Activated CD8-positive, alpha-beta memory T cell treated with anti-CD3 and anti-CD28 coated beads, Interleukin-2, amount 10 ng/mL, durations not matched to agents 7 days and 5 days (primary cell): ENCODE data around the gene KAZALD1. TPM values are rescaled to one million over a fixed set of nuclear protein-coding genes. Genes with fewer than 3 reads are reported as not detected.
A peak's percentile ranks its signal among the peaks of the same experiment; 100 is the strongest.

Experiments
- ATAC-seq: fragments of 150-1000 bp; cut with Tn5 transposase; one replicate; pipeline ENCODE4 v1.10.0; 2021; ENCODE audit warnings: moderate library complexity
- CTCF ChIA-PET: fragments of 350-600 bp; sonication (Branson Sonifier 250); formaldehyde crosslinking; loops from one replicate; lab custom pipeline; 2021; ENCODE audit warnings: antibody characterized with exemption; lab: Charles Lee
- DNase-seq: peaks from one replicate; pipeline ENCODE4 v3.0.0-alpha.2; 2020
- H3K27ac Mint-ChIP-seq: one replicate; pipeline ENCODE4 v1.8.0; 2021; ENCODE audit warnings: mild to moderate bottlenecking, mixed read lengths
- H3K27me3 Mint-ChIP-seq: one replicate; pipeline ENCODE4 v1.8.0; 2021; ENCODE audit warnings: mixed read lengths
- H3K36me3 Mint-ChIP-seq: one replicate; pipeline ENCODE4 v1.8.0; 2021; ENCODE audit warnings: mild to moderate bottlenecking, mixed read lengths
- H3K4me1 Mint-ChIP-seq: one replicate; pipeline ENCODE4 v1.8.0; 2021; ENCODE audit warnings: mixed read lengths
- H3K4me3 Mint-ChIP-seq: one replicate; pipeline ENCODE4 v1.8.0; 2021; ENCODE audit warnings: mild to moderate bottlenecking, moderate library complexity, mixed read lengths
- H3K9me3 Mint-ChIP-seq: one replicate; pipeline ENCODE4 v1.8.0; 2022; ENCODE audit warnings: low read depth, mixed read lengths
- total RNA-seq, 2 experiments: library from RNA; stranded (reverse); gene quantifications; one replicate each; pipeline ENCODE4 v1.2.3, GENCODE V29; 2021

Gene KAZALD1
- total RNA-seq, 2 experiments from 2014 or later = 0.30 TPM; not detected in 1

GRCh38 chr10:101067356-101068083 is 5.7 kb downstream of the KAZALD1 start:
- H3K4me3 Mint-ChIP-seq = peak overlapping the region; percentile 74
- no peaks in the 10 kb centered on the region for H3K36me3 Mint-ChIP-seq
- peaks cover 59% of the 10 kb centered on the region for H3K27me3 Mint-ChIP-seq
- CTCF ChIA-PET = interaction anchor here (0.9 to 16.0 kb wide), 16 partner anchors 9 to 377 kb away, joined by 3 to 402 read pairs (median 8); partner anchors contain the start of genes PDZD7 and SFXN3
- no peak overlapping the region for H3K27ac Mint-ChIP-seq
- DNase-seq (peak; percentile 85), ATAC-seq (peak; percentile 64)
- H3K9me3 Mint-ChIP-seq = no peaks in the 10 kb centered on the region
- H3K4me1 Mint-ChIP-seq = peaks cover 22% of the 10 kb centered on the region

DNA sequence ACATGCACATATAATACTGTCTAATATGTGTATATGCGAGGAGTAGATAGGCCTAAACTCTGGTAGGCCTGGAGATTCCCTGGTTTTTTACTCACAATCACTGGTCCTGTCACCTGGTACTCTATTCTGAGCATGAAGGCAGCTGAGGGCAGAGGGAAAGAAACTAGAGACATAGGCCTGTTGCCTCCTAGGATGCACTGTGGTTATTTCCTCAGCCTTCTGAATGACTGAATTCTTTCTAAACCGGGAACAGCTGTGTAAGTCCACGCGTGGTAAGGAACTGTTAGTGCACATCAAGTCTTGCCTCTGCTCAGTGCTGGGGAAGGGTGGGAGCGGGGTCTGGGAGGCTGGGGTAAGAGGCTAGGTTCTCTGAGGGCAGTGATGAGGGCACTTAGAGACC is 7.7 kb downstream of the KAZALD1 start:
- H3K27ac Mint-ChIP-seq = no peak overlapping the region
- no peaks in the 10 kb centered on the region for H3K36me3 Mint-ChIP-seq
- DNase-seq = no peak
- H3K4me1 Mint-ChIP-seq = peaks cover 20% of the 10 kb centered on the region
- H3K4me3 Mint-ChIP-seq = no peak overlapping the region
- no peak for ATAC-seq
- CTCF ChIA-PET = interaction anchor here (1.2 to 16.0 kb wide), 5 partner anchors 11 to 72 kb away, joined by 3 to 402 read pairs (median 46); partner anchors contain the start of genes PDZD7 and SFXN3
- no peaks in the 10 kb centered on the region for H3K9me3 Mint-ChIP-seq
- H3K27me3 Mint-ChIP-seq = peaks cover 61% of the 10 kb centered on the region

- no peaks in the 10 kb centered on the region for H3K9me3 Mint-ChIP-seq
- no peak overlapping the region for H3K4me3 Mint-ChIP-seq
- no peak for DNase-seq
- no peak overlapping the region for H3K27ac Mint-ChIP-seq
- CTCF ChIA-PET = interaction anchor here (6.9 to 16.0 kb wide), 3 partner anchors 11 to 31 kb away, joined by 46 to 402 read pairs (median 195); partner anchors contain the start of genes PDZD7 and SFXN3
- ATAC-seq = no peak
- H3K27me3 Mint-ChIP-seq = peaks cover 57% of the 10 kb centered on the region
- no peaks in the 10 kb centered on the region for H3K36me3 Mint-ChIP-seq
- H3K4me1 Mint-ChIP-seq = peaks cover 20% of the 10 kb centered on the region
Observed at GRCh38 chr10:101070098-101070497, 8.3 kb downstream of the KAZALD1 start.

DNA sequence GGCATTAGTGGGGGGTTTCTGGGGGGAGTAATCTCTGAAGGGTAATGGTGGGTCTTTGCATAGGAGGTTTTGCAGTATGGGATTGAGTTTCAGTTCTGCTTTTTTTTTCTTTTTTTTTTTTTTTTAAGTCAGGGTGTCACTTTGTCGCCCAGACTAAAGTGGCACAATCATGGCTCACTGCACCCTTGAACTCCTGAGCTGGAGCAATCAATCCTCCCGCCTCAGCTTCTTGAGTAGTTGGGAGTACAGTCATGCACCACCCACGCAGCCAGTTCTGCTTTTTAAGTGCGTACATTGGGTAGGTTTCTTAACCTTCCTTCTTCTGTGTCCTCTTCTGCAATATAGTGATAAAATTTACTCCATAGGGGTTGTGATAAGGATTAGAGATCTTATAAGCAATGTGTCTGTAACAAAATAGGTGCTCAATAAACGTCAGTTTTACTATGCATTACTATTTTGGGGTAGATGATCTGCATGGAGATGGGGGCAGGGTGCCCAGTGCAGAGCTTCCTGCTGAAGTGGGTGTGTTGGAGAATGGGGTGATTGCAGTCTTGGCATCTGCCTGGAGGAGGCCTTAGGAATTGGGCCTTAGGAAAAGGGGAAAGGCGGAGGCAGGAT is 9.6 kb downstream of the KAZALD1 start:
- Mint-ChIP-seq H3K9me3 (no peaks in the 10 kb centered on the region), H3K4me3 (no peak overlapping the region), H3K27me3 (peaks cover 57% of the 10 kb centered on the region), H3K4me1 (peaks cover 13% of the 10 kb centered on the region), H3K27ac (no peak overlapping the region), H3K36me3 (no peaks in the 10 kb centered on the region)
- DNase-seq (no peak), ATAC-seq (no peak)
- CTCF ChIA-PET = interaction anchor here (1.0 to 6.9 kb wide), 3 partner anchors 13 to 22 kb away, joined by 3 to 46 read pairs (median 6); no protein-coding TSS in a partner anchor

DNA sequence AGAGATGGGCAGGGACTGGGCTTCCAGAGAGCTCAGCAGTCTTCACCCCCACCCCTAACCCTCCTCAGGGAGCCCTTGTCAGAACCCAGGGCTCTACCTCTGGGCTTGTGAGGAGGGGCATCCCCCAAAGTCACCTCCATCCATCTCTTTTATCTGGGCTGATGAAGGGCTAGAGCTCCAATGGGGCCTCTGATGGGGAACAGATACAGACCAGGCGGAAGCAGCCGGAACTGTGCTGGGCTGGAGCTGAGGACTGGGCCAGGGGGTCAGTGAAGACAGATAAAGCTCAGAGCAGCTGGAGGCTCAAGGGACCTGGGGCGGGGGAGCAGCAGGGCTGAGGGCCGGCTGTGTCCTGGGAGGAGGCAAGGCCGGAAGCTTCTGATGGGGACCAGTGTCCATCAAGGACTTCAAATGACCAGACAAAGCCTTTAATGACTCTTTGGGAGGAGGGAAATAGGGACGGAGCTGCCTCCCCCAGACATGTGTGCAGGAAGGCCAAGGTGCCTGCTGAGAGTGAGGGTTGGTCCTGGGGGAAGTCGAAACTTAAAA is 10.2 kb downstream of the KAZALD1 start:
- CTCF ChIA-PET = interaction anchor here (2.1 to 6.9 kb wide), 2 partner anchors 13 to 22 kb away, joined by 6 to 46 read pairs; no protein-coding TSS in a partner anchor
- H3K4me1 Mint-ChIP-seq = peaks cover 9% of the 10 kb centered on the region
- no peaks in the 10 kb centered on the region for H3K9me3 Mint-ChIP-seq
- DNase-seq (no peak), ATAC-seq (no peak)
- no peak overlapping the region for H3K4me3 Mint-ChIP-seq
- peaks cover 56% of the 10 kb centered on the region for H3K27me3 Mint-ChIP-seq
- no peaks in the 10 kb centered on the region for H3K36me3 Mint-ChIP-seq
- no peak overlapping the region for H3K27ac Mint-ChIP-seq

DNA sequence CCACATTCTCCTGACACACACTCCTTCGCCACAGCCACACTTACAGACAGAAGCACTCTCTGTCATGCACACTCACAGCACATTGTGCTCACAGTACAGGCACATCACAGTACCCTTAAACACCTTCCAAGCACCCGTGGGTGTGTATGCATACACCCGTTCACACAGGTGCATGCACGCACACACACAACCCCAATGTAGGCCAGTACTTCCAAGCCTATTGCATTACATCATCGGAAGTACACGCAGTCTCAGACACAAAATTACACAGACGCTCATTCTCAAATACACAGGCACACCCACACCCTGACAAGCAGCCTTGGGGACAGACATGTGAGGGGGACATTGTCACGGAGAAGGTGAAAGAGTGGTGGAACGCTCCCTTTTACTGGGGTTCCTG is 11.1 kb downstream of the KAZALD1 start:
- Mint-ChIP-seq H3K4me1 (no peaks in the 10 kb centered on the region), H3K9me3 (no peaks in the 10 kb centered on the region), H3K27me3 (peaks cover 46% of the 10 kb centered on the region), H3K4me3 (no peak overlapping the region), H3K36me3 (no peaks in the 10 kb centered on the region), H3K27ac (no peak overlapping the region)
- ATAC-seq (no peak), DNase-seq (no peak)
- CTCF ChIA-PET = interaction anchor here (1.6 kb wide), 1 partner anchor 13 kb away, joined by 3 read pairs; no protein-coding TSS in a partner anchor

DNA sequence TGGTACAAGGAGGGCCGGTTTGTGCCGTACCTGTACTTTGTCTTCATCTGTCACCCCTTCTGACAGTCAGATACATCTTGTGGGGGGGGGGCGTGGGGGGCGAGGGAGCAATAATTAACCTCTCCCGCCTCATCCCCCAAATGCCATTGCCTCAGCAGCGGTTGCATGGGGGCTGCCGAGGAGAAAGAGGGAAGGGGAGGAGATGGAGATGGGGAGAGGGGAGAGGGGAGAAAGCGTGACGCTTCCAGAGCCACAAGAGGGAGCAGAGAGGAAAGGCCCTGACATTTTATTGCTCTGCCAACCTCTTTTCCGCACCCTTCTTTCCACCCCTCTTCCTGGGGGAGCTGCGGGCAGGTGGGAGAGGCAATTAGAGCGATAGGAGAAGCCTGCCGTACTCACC is 11.8 kb downstream of the KAZALD1 start:
- no peak overlapping the region for H3K4me3 Mint-ChIP-seq
- ATAC-seq = no peak
- peaks cover 51% of the 10 kb centered on the region for H3K27me3 Mint-ChIP-seq
- no peaks in the 10 kb centered on the region for H3K36me3 Mint-ChIP-seq
- CTCF ChIA-PET = interaction anchor here (1.1 to 3.4 kb wide), 6 partner anchors 12 to 68 kb away, joined by 3 to 19 read pairs (median 3); partner anchors contain the start of gene KAZALD1
- no peaks in the 10 kb centered on the region for H3K9me3 Mint-ChIP-seq
- DNase-seq = no peak
- no peaks in the 10 kb centered on the region for H3K4me1 Mint-ChIP-seq
- no peak overlapping the region for H3K27ac Mint-ChIP-seq

GRCh38 chr10:101075775-101076174 is 14.0 kb downstream of the KAZALD1 start:
- Mint-ChIP-seq H3K4me1 (no peaks in the 10 kb centered on the region), H3K9me3 (no peaks in the 10 kb centered on the region), H3K4me3 (no peak overlapping the region), H3K27ac (no peak overlapping the region), H3K27me3 (peaks cover 59% of the 10 kb centered on the region), H3K36me3 (no peaks in the 10 kb centered on the region)
- DNase-seq = no peak
- CTCF ChIA-PET = interaction anchor here (0.9 to 3.4 kb wide), 9 partner anchors 10 to 66 kb away, joined by 3 to 19 read pairs (median 5); partner anchors contain the start of gene KAZALD1
- ATAC-seq = peak; percentile 55

GRCh38 chr10:101076630-101077029 is 14.8 kb downstream of the KAZALD1 start:
- H3K27me3 Mint-ChIP-seq = peaks cover 63% of the 10 kb centered on the region
- no peaks in the 10 kb centered on the region for H3K4me1 Mint-ChIP-seq
- ATAC-seq = no peak
- CTCF ChIA-PET = interaction anchor here (1.1 to 3.4 kb wide), 6 partner anchors 11 to 65 kb away, joined by 3 to 19 read pairs (median 7); no protein-coding TSS in a partner anchor
- DNase-seq = no peak
- no peaks in the 10 kb centered on the region for H3K9me3 Mint-ChIP-seq
- no peak overlapping the region for H3K4me3 Mint-ChIP-seq
- no peak overlapping the region for H3K27ac Mint-ChIP-seq
- H3K36me3 Mint-ChIP-seq = no peaks in the 10 kb centered on the region

DNA sequence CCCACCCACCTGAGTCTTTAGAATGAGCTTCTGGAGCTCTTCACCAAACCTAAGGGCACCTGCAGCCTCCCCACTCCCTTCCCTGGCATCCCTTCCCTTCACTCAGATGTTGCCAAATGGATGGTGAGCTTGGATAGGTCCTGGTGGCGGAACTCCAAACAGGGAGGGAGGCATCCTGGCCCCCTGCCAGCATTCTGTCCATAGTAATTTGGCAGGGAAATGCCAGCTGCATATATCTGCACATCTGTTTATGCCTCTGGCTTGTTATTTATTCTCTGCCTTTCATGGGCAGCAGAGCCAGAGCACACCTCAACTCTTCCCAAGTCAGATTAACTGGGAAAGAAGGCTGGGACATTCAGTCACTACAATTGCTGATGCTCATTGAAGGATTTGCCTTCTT is 18.1 kb downstream of the KAZALD1 start:
- Mint-ChIP-seq H3K27me3 (peaks cover 49% of the 10 kb centered on the region), H3K9me3 (no peaks in the 10 kb centered on the region), H3K27ac (no peak overlapping the region), H3K36me3 (no peaks in the 10 kb centered on the region), H3K4me3 (no peak overlapping the region), H3K4me1 (no peaks in the 10 kb centered on the region)
- CTCF ChIA-PET = interaction anchor here (0.8 to 1.6 kb wide), 4 partner anchors 14 to 62 kb away, joined by 3 to 5 read pairs (median 3); no protein-coding TSS in a partner anchor
- ATAC-seq = no peak
- DNase-seq = no peak

- CTCF ChIA-PET = interaction anchor here (0.7 kb wide), 1 partner anchor 14 kb away, joined by 4 read pairs; no protein-coding TSS in a partner anchor
- DNase-seq (no peak), ATAC-seq (no peak)
- peaks cover 51% of the 10 kb centered on the region for H3K27me3 Mint-ChIP-seq
- no peaks in the 10 kb centered on the region for H3K9me3 Mint-ChIP-seq
- no peak overlapping the region for H3K27ac Mint-ChIP-seq
- H3K36me3 Mint-ChIP-seq = no peaks in the 10 kb centered on the region
- H3K4me1 Mint-ChIP-seq = no peaks in the 10 kb centered on the region
- no peak overlapping the region for H3K4me3 Mint-ChIP-seq
Observed at GRCh38 chr10:101080933-101081931, 19.4 kb downstream of the KAZALD1 start.

- Mint-ChIP-seq H3K36me3 (no peaks in the 10 kb centered on the region), H3K4me1 (no peaks in the 10 kb centered on the region), H3K27me3 (peaks cover 71% of the 10 kb centered on the region), H3K9me3 (no peaks in the 10 kb centered on the region), H3K27ac (no peak overlapping the region), H3K4me3 (no peak overlapping the region)
- DNase-seq (no peak), ATAC-seq (no peak)
- CTCF ChIA-PET = interaction anchor here (2.1 to 3.1 kb wide), 2 partner anchors 10 to 56 kb away, joined by 8 to 13 read pairs; no protein-coding TSS in a partner anchor
Observed at GRCh38 chr10:101085846-101086245, 24.1 kb downstream of the KAZALD1 start.
